ENCODE data around the gene NMB. TPM values are rescaled to one million over a fixed set of nuclear protein-coding genes. Genes with fewer than 3 reads are reported as not detected.

The NMB gene
- polyA plus RNA-seq, 1 of the 3 experiments (the other 2 are of a cell fraction): 6.5 TPM

- H3F3A ChIP-seq (replicated peaks; ENCODE audit: insufficient read depth): peaks cover 20% of the 10 kb centered on the region
- peak overlapping the region; percentile 51; the same call in 1 of the 2 replicates for H3K9ac ChIP-seq
- no peaks in the 10 kb centered on the region for H3K9me3 ChIP-seq
- peak overlapping the region; percentile 27; the same call in 1 of the 2 replicates for H2AFZ ChIP-seq (ENCODE audit: low read depth)
- ChIA-PET CTCF (interaction anchor here (1.3 to 2.0 kb wide), 2 partner anchors 21 to 22 kb away, joined by 4 to 6 read pairs; partner anchors contain the start of gene WDR73), POLR2A (interaction anchor here (0.9 kb wide), 1 partner anchor 16 kb away, joined by 3 read pairs; no protein-coding TSS in a partner anchor)
- peaks cover 10% of the 10 kb centered on the region; the same call in 1 of the 2 replicates for H4K20me1 ChIP-seq (ENCODE audit: insufficient read depth)
- H3K36me3 ChIP-seq (replicated peaks in 1 of 2; ENCODE audit: control insufficient read depth in 1 of 2, insufficient read depth in 2 of 2, low read length in 1 of 2): peaks cover 8 to 14% of the 10 kb centered on the region in 2 experiments
- peak overlapping the region in 1 of 2 experiments; percentile 38; a peak in 2 of 4 replicates for H3K27ac ChIP-seq (ENCODE audit: low read depth in 2 of 2, low read length in 1 of 2)
- peaks cover 13 to 19% of the 10 kb centered on the region in 2 experiments; a peak in 3 of 4 replicates for H3K4me1 ChIP-seq (ENCODE audit: control insufficient read depth in 1 of 2, insufficient read depth in 2 of 2, low read depth in 1 of 2, low read length in 1 of 2)
- peak overlapping the region; percentile 97 for H3K4me2 ChIP-seq
- H3K27me3 ChIP-seq (ENCODE audit: insufficient read depth): no peaks in the 10 kb centered on the region
- peak; percentile 12; the same call in 1 of the 2 replicates for TF ChIP-seq MAX (IDR thresholded peaks at IDR 0.05; ENCODE audit: low read depth)
- TF ChIP-seq NRF1 (IDR thresholded peaks at IDR 0.05; ENCODE audit: low read depth, low read length): no peak
- peak; percentile 27; the same call in 1 of the 2 replicates for TF ChIP-seq MXI1 (IDR thresholded peaks at IDR 0.05; ENCODE audit: low read depth, low read length)
- 7% methylated on average over 44 of the region's 105 CpGs for WGBS (ENCODE audit: low lambda C conversion rate)
- H3K79me2 ChIP-seq (ENCODE audit: insufficient read depth): peaks cover 32% of the 10 kb centered on the region
- peak; percentile 81 for DNase-seq
- H3K4me3 ChIP-seq (ENCODE audit: low read depth in 2 of 2, low read length in 1 of 2): peak overlapping the region; percentile 57 to 75
- no peaks in the 10 kb centered on the region for H3K9me2 ChIP-seq
These were observed 24.4 kb downstream of the NMB start for GRCh38 chr15:84633311-84634227.

GRCh38 chr15:84631706-84632272, 26.2 kb downstream of the NMB start:
- Histone ChIP-seq H3K27me3 (ENCODE audit: insufficient read depth) (no peaks in the 10 kb centered on the region), H3K36me3 (replicated peaks in 1 of 2; ENCODE audit: control insufficient read depth in 1 of 2, insufficient read depth in 2 of 2, low read length in 1 of 2) (peaks cover 6 to 8% of the 10 kb centered on the region in 2 experiments), H3K4me1 (ENCODE audit: control insufficient read depth in 1 of 2, insufficient read depth in 2 of 2, low read depth in 1 of 2, low read length in 1 of 2) (peaks cover 13 to 19% of the 10 kb centered on the region in 2 experiments; a peak in 3 of 4 replicates), H3K4me3 (ENCODE audit: low read depth in 2 of 2, low read length in 1 of 2) (peak overlapping the region; percentile 72 to 75), H3K79me2 (ENCODE audit: insufficient read depth) (peaks cover 32% of the 10 kb centered on the region), H3K9me3 (no peaks in the 10 kb centered on the region), H2AFZ (ENCODE audit: low read depth) (peak overlapping the region; percentile 88), H4K20me1 (ENCODE audit: insufficient read depth) (peaks cover 10% of the 10 kb centered on the region; the same call in 1 of the 2 replicates), H3K9ac (peak overlapping the region; percentile 59), H3K27ac (ENCODE audit: low read depth in 2 of 2, low read length in 1 of 2) (peak overlapping the region; percentile 53 to 72), H3F3A (replicated peaks; ENCODE audit: insufficient read depth) (peaks cover 20% of the 10 kb centered on the region), H3K9me2 (no peaks in the 10 kb centered on the region), H3K4me2 (peak overlapping the region; percentile 97)
- 51% methylated on average over 7 of the region's 7 CpGs for WGBS (ENCODE audit: low lambda C conversion rate)
- ChIA-PET POLR2A (interaction anchor here (1.0 to 1.3 kb wide), 4 partner anchors 11 to 31 kb away, joined by 3 to 7 read pairs (median 5); partner anchors contain the start of genes WDR73 and ZSCAN2), CTCF (interaction anchor here (1.0 to 1.9 kb wide), 6 partner anchors 11 to 247 kb away, joined by 3 to 5 read pairs (median 4); partner anchors contain the start of gene WDR73)
- TF ChIP-seq YY1 (IDR thresholded peaks at IDR 0.05; ENCODE audit: low read depth) (peak; percentile 53; the same call in 1 of the 2 replicates), SIN3A (IDR thresholded peaks at IDR 0.05; ENCODE audit: borderline replicate concordance, low read depth, low read length) (no peak), PBX3 (IDR thresholded peaks at IDR 0.05) (no peak), FOXJ3 (CRISPR knock-in tag; IDR thresholded peaks at IDR 0.05) (no peak)
- DNase-seq: no peak

All from SK-N-SH (cell line).